ENCODE results near the gene GMPPA. TPM values are rescaled to one million over a fixed set of nuclear protein-coding genes. Genes with fewer than 3 reads are reported as not detected.
A peak's percentile ranks its signal among the peaks of the same experiment; 100 is the strongest.

Gene GMPPA
- total and polyA plus RNA-seq, 9 of the 15 experiments (the other 6 are each of a cell fraction or from before 2014, with no cell fraction given): 7.0 to 101 (median 66.7) TPM

GRCh38 chr2:219552382-219553167 is 53.9 kb downstream of the GMPPA start:
- peaks cover 0 to 8% of the 10 kb centered on the region in 2 experiments; a peak in 3 of 5 replicates for H3K27me3 ChIP-seq (ENCODE audit: control insufficient read depth in 2 of 2, insufficient read depth in 2 of 2, low read length in 2 of 2)
- H4K20me1 ChIP-seq (replicated peaks; ENCODE audit: control insufficient read depth, insufficient read depth, low read length): no peaks in the 10 kb centered on the region
- WGBS (ENCODE audit: insufficient coverage, low coverage, missing lambda C conversion rate): 4% methylated on average over 14 of the region's 99 CpGs
- ChIA-PET CTCF (ENCODE audit: low intra/inter-chr PET ratio) (no interaction called here), POLR2A (interaction anchor here (0.6 to 2.3 kb wide), 4 partner anchors 9 to 54 kb away, joined by 3 to 16 read pairs (median 3); partner anchors contain the start of gene OBSL1)
- H3K9me1 ChIP-seq (ENCODE audit: control insufficient read depth, insufficient read depth, low read length): no peaks in the 10 kb centered on the region
- ATAC-seq (peak; percentile 97), FAIRE-seq (no peak), DNase-seq (ENCODE audit: extremely low read depth in 1 of 4, low spot score in 3 of 4) (peak; percentile 83 to 90 (median 86))
- no peaks in the 10 kb centered on the region for H3K36me3 ChIP-seq (ENCODE audit: control insufficient read depth, insufficient read depth, low read length)
- H3K27ac ChIP-seq (ENCODE audit: extremely low read depth, low read depth, low read length): peak overlapping the region; percentile 66; the same call in 2 of the 3 replicates
- BruUV-seq (replicated peaks): no TSS peak
- peak overlapping the region; percentile 64 to 73; a peak in 3 of 4 replicates for H3K9ac ChIP-seq (ENCODE audit: insufficient read depth in 1 of 2, low read depth in 2 of 2, low read length in 2 of 2)
- H2AFZ ChIP-seq (ENCODE audit: low read depth, low read length): peak overlapping the region; percentile 92
- in situ Hi-C loops (cut with MboI): no loop called here
- peaks cover 4 to 47% of the 10 kb centered on the region in 2 experiments; a peak in 3 of 5 replicates for H3K4me1 ChIP-seq (replicated peaks in 1 of 2; ENCODE audit: control insufficient read depth in 2 of 2, insufficient read depth in 2 of 2, low read length in 2 of 2)
- intact Hi-C loops (cut with micrococcal nuclease): no loop called here
- H3K4me3 ChIP-seq: peak overlapping the region; percentile 68
- no peaks in the 10 kb centered on the region for H3K79me2 ChIP-seq (ENCODE audit: control insufficient read depth, insufficient read depth, low read length)
- no peaks in the 10 kb centered on the region for H3K9me3 ChIP-seq (replicated peaks; ENCODE audit: control insufficient read depth, insufficient read depth, low read depth, low read length)
- peak overlapping the region; percentile 81 for H3K4me2 ChIP-seq (ENCODE audit: insufficient read depth, low read length)
- TF ChIP-seq FIP1L1 (IDR thresholded peaks at IDR 0.05; ENCODE audit: low read depth, low read length, poor library complexity, severe bottlenecking) (peak; percentile 20), EHMT2 (IDR thresholded peaks at IDR 0.05) (no peak), RREB1 (CRISPR knock-in tag; IDR thresholded peaks at IDR 0.05) (no peak), BCLAF1 (IDR thresholded peaks at IDR 0.05; ENCODE audit: borderline replicate concordance in 1 of 2, control insufficient read depth in 1 of 2, low read depth in 2 of 2, low read length in 1 of 2) (no peak), CGGBP1 (CRISPR knock-in tag; IDR thresholded peaks at IDR 0.05) (no peak), EGR1 (conservative IDR thresholded peaks at IDR 0.05) (no peak), ZNF717 (CRISPR knock-in tag; IDR thresholded peaks at IDR 0.05) (no peak), EZH2 (IDR thresholded peaks at IDR 0.05; ENCODE audit: borderline replicate concordance, low read depth, low read length) (no peak)
- TF ChIP-seq, protein P1, sequence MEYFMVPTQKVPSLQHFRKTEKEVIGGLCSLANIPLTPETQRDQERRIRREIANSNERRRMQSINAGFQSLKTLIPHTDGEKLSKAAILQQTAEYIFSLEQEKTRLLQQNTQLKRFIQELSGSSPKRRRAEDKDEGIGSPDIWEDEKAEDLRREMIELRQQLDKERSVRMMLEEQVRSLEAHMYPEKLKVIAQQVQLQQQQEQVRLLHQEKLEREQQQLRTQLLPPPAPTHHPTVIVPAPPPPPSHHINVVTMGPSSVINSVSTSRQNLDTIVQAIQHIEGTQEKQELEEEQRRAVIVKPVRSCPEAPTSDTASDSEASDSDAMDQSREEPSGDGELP (CRISPR knock-in tag; IDR thresholded peaks at IDR 0.05; ENCODE audit: borderline replicate concordance): peak; percentile 72

Data from K562 (cell line).